Neural progenitor cell (in vitro differentiated cells): ENCODE data around the gene PIP5KL1.

Experiments used
- EZH2 ChIP-seq: fragments of 200-600 bp; sonication (generic); IDR thresholded peaks from 2 replicates; pipeline ENCODE4 v1.6.1; 2017; ENCODE audit warnings: antibody characterized with exemption, mild to moderate bottlenecking, moderate library complexity
- EZH2phosphoT487 ChIP-seq: fragments of 200-600 bp; sonication (generic); IDR thresholded peaks from 2 replicates; pipeline ENCODE4 v1.6.1; 2017; ENCODE audit warnings: antibody characterized with exemption

DNA sequence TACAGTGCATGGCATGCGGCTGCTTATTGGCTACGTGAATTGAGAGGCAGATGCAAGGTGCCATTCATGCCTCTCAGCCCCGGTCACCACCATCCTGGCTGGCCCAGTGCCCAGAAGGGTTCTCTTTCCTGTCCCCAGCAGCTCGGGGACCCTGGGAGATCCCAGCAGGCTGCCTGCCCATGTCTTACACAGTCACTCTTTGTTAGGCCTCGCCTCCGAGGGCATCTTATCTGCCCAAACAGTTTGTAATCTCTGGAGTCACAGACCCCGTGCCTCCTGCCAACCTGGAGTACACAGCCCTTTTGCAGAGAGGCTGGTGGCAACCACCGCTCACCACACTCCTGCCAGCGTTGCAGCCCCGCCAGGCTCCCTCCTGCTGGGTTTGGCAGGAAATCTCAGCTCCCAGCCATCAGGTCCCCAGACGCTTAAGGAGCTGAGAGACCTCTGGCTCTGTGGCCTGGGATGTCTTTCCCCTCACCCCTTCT, 46.1 kb downstream of the PIP5KL1 start:
- TF ChIP-seq EZH2phosphoT487 (no peak), EZH2 (no peak)
